HG02588 (cell line): Measurements from ENCODE around the gene MIDN.

Experiments
- ATAC-seq: cut with Tn5 transposase; IDR thresholded peaks from one replicate; pipeline ENCODE4 v1.9.1; 2021; ENCODE audit warnings: mild to moderate bottlenecking, moderate library complexity; ENCODE audit not compliant: unreplicated experiment

MIDN gene

DNA sequence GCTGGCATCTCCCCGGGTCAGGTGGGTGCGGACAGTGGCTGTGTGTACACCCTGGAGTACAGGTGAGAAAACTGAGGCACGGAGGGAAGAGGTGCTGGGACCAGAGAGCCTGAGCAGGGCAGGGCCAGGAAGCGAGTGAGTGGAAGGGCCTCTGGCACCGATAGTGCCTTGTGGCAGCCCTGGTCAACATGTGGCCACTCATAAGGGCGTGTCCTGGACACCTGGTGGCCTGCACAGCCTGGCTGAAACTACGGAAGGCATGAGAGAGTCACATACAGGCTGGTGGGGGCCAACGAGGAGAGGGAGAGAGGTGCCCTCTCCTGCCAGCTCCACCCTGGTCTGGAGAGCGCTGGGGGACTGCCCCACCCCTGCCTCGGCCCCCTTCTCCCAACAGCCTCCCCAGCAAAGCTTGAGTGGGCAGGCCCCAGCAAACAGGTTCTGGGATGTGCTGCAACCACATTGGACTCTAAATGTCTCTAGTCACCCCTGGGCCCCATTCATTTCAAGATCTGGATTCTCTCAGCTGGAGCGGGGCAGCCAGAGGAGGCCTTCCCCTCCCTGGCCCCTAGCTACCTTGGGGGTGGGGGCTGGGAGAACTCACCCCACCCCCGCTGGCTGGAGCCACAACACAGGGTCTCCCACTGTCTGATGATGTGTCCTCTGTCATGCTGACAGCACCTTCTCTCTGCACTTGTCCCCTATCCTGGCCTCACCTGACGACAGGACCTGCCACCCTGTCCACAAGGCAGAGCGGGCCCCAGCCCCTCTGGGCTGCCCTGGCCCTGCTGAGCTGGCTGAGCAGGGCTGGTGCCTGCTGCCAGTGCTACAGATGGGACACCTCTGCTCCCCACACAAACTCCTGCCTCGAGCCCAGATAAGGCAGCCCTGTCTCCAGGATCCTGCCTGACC is 16.4 kb upstream of the MIDN start:
- no peak for ATAC-seq

DNA sequence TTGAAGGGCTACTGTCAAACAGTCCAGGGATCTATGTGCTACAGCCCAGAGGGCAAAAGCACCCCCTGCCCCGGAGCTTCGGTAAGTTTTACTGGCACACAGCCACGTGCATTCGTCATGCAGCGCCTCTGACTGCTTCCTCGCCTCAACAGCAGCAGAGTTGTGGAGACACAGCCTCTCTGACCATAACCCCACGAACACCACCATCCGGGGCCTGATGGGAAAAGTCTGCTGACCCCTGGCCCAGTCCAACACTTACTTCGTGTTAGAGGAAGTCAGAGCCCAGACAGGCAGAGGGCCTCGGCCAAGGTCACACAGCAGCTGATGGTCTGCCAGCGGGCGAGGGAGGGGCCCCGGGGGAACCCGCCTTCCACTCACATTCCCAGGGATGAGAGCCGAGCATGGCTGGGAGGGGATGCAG is 15.7 kb upstream of the MIDN start:
- no peak for ATAC-seq

DNA sequence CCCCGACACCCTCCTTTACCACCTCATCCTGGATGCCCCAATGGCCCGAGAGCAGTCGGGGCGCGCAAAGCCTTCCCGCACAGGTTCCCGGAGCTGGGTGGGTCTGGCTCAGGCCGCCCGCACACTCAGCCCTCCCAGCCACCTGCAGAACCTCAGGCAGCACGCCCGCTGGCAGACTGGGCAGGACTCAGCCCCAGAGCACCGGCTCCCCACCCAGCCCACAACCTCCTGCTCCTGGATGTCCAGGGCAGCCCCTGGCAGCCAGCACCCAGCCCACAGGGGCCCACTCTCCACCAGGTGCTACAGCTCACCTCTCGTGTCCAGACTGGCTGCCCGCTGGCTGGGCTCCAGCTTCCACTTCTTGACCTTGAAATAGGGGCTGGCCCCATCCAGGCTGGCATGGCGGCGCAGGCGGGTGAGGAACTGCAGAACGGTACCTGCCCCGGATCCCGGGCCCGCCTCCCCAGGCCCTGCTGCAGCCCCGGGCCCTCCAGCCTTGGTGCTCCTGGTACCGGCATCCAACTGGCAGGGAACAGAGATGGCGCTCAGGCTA is 15.2 kb upstream of the MIDN start:
- ATAC-seq = no peak

DNA sequence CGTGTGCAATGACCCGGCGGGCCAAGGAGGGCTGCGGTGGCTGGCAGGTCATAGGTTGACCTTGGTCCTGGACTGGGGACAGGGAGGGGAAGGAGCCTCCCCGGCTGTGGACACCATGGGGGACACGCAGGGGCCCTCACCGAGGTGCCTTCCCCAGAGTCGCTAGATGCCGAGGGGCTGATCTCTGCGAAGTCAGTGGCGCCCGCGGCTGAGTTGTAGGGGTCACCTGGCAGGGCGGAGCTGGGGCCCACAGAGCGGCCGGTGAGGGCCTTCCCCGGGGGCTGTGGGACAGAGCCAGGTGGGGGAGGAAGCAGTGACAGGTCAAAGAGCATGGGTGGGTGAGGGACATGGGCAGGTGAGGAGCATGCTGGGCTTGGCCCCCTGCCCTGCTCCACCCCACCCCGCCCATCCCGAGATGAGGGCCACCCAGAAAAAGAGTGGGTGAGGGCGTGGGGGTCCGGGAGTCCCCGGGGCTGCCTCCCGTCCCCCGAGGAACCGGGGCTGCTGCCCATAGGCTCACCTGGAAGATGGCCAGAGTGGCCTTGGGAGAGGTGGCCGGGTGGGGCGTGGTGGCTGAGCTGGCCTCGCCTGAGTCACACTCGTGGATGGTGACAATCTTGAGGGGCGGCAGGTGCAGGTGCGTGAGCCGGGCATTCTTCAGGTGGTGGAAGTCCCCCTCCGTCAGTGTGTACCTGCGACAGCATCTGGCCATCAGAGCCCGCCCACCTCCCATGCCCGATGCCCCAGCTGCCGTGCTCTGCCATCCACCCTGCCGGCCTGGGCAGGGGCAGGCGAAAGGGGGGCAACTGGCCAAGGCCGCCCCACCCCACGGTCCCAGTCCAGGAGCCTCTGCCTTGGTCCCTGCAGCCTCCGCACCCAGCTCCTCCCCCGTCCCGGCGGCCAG is 14.1 kb upstream of the MIDN start:
- no peak for ATAC-seq

DNA sequence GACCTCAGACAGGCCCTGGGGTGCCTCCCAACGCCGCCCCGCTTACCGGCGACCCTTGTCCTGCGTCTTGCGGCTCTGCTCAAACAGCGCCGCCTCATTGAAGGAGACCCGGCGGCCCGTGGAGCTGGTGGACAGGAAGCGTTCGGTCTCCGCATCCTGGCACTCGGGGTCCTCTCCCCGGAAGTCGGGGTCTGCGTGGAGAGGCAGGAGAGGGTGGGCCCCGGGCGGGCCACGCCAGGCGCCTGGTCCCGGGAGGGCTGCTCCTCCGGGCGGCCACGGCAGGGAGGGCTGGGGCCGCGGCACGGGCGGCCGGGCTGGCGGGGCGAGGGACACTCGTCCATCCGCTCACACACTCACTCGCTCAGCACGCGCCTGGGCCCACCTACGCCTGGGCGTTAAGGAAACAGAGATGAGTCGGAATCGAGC is 13.4 kb upstream of the MIDN start:
- ATAC-seq = no peak

DNA sequence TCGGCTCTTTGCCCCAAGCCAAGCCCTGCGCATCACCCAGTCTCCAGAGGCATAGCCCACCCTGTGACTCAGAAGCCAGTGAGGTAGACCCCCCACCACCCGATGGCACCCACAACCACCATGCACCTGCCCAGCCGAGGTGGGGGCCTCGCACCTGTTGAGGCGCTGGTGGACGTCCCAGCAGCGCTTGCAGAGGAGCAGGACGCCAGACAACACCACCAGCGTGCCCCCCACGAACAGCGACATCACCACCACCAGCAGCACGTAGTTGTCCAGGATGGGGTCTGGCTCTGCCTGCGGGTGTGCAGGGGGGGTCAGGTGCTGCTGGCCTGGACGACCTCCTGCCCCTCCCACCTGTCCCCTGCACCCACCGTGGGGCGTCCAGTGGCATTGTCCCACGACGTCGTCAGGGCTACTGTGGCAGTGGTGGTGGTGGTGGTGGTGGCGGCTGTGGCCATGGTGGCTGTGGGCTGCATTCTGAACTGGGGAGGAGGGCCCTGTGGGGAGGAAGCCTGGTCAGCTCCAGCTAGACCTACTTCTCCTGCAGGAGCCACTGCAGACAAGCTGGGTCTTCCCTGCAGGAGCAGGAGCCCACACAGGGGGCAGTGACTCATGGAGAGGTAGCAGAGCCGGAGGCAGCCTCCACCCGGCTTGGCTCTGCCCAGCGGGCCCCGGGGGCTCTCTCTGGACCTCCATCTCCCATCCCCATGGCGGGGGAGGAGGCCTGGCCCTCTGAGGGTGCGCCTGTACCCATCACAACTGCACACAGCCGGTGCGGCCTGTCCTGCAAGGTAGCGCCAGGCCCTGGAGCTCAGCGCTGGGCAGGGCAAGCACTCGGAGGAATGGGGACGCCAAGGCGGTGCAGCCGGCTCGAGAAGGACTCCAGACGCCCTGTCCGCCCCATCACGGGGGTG is 12.5 kb upstream of the MIDN start:
- no peak for ATAC-seq

DNA sequence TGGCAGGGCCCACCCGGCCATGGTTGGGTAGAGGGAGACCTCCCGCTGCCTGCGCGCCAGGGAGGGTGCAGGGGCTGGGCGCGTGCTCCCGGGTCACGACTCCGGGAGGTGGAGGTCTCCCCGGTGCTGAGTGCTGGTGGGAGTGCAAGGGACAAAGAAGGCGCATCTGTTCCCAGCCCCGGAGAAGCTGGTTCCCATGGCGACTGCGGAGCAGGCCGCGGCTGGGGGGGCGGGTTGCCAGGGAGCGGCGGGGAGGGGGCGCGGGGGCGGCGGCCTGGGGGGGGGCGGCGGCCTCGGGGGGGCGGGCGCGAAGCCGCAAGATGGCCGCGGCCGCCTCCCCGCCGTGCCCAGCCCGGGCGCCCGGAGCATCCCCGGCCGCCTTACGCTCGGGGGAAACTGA is 11.8 kb upstream of the MIDN start:
- no peak for ATAC-seq

DNA sequence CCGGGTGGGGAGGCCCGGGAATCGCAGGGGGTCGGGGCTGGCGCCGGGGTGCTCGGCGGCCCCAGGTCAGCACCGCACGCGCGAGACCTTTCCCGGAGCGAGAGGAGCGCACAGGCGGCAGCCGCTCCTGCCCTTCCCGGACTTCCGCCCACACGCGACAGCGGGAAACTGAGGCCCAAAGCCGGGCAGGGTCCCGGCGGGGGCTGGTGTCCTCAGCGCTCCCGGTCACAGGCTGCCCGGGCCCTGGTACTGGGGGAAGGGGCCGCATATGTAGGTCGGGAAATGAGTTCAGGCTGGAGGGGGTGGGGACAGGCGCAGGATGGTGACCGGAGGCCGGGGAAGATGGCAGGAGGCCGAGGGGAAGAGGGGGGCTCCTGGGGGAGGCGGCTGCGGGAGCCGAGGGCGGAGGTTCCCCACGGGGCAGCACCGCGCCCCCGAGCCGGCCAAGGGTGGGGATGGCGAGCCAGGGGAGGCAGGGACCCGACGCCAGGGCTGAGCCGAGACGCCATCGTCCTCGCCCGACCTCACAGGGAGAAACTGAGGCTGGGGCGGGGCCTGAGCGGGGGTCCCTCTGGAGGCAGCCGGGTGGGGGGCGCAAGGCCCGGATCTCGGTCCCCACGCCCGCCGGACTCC is 11.2 kb upstream of the MIDN start:
- no peak for ATAC-seq

DNA sequence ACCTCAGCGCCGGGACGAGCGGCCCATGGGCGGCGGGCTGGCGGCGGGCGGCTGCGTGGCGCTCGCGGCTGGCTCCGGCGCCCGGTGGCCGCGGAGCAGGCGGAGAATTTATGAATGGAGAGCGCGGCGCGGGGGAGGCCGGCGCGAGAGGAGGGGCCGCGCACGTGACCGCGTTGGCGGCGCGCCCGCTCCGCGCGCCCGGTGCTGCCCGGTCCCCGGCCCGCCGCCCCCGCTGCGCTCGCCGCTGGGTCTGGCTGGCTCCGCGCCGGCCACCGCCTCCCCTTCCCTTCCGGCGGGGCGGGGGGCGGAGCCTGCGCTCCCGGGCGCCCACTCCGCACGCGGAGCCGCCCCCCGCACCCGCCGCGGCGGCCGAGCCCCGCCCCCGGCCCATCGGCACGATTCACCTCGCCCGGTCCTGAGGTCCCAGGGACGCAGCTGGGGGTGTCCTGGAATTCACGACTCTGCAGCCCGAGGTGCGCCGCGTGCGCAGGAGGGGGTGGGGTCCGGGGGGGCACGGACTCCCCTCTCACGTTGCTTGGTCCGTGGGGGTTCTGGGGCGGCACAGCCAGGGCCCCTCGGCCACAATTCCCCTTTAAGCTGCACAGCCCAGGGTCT is 10.5 kb upstream of the MIDN start, which contains the start of gene CBARP:
Gene CBARP (minus strand): TSS at position 252 of the 615 bp plus-strand sequence. CDS start 1,905 bp downstream, outside the sequence.
- ATAC-seq = no peak

DNA sequence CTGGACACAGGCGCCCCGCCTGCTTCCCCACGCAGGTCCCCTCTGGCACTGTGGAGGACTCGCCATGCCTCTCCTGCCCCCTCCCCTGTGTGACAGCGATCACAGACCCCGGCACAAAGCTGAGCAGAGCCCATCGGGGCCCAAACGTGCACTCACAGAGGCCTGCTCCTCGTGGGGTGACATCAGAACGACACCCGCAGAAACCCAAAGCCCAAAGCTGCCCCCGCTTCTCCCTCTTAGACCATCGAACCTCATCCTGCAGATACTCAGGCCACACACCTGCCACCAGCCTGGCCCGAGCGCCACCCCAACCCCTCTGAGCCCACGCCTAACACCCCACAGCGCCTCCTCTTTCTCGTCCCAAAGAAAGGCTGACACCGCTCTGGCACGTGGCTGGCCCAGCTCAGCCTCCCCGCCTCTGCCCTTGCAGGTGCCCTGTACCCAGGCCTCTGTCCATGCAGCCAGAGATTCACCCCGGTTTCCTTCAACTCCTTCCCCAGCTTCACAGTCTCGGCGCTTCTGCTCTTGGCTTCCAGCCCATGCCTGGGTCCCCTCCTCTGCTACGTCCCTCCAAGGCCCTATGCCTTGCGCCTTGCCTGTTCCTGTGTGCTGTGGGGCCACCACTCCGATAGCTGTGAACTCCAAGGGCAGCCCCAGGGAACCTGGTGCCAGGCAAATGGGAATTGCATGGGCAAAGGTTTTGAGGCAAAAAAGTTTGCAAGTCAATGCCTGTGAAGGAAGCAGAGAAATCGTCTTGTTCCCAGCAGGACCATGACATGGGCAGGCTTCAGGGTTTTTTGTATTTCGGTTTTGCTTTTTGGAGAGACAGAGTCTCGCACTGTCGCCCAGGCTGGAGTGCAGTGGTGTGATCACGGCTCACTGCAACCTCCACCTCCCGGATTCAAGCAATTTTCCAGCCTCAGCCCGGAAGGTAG is 9.7 kb upstream of the MIDN start:
- ATAC-seq = no peak

DNA sequence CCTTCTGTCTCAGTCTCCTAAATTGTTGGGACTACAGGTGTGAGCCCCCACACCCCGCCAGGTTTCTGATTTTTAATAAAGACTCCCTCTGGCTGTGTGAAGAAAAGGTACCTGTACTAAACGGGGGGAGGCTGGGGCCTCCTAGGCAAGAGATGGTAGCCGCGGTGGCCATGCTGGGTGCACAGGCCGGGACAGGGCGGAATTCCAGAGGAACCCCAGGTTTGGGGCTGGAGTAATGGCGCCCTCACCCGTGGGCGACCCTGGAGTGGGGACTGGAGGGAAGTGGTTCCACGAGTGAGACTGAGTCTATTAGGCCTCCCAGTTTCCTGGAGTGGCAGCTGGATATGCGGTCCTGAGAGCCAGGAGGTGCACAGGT is 9.0 kb upstream of the MIDN start:
- ATAC-seq = no peak

DNA sequence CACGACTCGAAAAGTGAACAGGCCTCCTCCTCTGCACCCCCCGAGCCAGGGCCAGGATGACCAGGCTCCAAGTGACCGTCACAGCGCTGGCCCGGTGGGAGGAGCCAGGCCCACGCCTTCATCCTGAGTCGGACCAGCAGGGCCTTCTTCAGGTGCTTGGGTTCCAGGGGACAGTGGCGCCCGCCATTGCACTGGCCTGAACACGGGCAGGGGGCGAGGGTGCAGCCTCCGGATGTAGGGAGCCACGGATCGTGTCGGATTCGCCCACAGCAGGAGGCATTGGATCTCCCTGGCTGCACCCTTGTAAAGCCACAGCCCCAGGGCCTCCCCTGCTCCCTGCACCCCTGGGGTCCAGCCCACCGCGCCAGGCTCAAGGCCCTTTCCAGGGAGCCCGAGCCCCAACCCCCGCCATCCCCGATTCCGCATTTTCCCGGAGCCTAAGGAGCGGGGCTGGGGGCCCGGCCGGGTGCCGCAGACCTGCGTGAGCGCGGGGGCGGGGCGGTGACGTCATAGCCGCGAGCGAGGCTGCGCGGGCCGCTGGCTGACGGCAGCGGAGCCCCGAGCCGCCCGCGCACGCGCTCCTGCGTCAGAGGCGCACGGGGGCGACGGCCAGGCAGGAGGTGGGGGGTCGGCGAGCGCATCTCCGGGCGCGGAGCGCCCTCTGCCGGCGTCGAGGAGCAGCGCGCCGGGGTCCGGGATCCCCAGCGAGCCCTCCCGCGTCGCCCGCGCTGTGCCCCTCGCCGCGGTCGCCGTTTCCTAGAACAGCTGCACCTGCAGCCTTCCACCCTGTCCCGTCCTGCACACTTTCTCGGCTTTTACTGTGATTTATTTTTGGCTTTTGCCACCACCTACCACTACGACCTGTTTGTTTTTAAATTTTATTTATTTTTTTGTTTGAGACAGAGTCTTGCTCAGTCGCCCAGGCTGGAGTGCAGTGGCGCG is 8.3 kb upstream of the MIDN start:
- ATAC-seq = no peak

DNA sequence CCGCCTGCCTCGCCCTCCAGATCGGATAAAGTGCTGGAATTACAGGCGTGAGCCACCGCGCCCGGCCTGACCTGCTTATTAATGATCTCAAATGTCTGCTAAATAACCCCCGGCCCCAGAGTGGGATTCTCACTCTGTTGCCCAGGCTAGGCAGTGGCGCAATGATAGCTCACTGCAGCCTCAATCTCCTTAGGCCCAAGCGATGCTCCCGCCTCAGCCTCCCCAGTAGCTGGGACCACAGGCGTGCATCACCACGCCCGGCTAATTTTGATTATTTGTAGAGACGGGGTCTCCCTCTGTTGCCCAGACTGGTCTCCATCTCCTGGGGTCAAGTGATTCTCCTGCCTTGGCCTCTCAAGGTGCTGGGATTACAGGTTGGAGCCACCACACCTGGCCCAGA is 7.5 kb upstream of the MIDN start:
- ATAC-seq = no peak

DNA sequence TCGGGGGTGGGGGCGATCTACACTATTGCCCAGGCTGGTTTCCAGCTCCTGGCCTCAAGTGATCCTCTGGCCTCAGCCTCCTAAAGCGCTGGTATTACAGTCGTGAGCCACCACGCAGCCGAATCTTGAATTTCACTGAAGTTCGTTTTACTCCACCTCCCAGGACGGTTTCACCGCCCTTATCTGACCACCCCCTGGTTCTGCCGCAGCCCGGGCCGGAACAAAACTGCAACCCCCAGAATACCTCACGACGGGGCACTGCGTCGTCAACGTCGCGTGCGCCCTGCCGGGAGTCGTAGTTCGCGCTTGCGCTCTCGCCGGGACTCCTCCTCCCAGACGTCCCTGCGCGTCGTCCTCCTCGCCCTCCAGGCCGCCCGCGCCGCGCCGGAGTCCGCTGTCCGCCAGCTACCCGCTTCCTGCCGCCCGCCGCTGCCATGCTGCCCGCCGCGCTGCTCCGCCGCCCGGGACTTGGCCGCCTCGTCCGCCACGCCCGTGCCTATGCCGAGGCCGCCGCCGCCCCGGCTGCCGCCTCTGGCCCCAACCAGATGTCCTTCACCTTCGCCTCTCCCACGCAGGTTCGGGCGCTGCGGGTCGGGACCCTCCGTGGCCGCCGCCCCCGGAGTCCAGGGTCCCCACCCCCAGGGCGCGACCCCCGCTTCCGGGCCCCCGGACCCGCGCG is 6.8 kb upstream of the MIDN start, which contains the start of gene ATP5F1D:
Gene ATP5F1D (plus strand): TSS at position 335 of the 679 bp plus-strand sequence. CDS start 100 bp downstream, at position 435.
- peak; percentile 36 for ATAC-seq

DNA sequence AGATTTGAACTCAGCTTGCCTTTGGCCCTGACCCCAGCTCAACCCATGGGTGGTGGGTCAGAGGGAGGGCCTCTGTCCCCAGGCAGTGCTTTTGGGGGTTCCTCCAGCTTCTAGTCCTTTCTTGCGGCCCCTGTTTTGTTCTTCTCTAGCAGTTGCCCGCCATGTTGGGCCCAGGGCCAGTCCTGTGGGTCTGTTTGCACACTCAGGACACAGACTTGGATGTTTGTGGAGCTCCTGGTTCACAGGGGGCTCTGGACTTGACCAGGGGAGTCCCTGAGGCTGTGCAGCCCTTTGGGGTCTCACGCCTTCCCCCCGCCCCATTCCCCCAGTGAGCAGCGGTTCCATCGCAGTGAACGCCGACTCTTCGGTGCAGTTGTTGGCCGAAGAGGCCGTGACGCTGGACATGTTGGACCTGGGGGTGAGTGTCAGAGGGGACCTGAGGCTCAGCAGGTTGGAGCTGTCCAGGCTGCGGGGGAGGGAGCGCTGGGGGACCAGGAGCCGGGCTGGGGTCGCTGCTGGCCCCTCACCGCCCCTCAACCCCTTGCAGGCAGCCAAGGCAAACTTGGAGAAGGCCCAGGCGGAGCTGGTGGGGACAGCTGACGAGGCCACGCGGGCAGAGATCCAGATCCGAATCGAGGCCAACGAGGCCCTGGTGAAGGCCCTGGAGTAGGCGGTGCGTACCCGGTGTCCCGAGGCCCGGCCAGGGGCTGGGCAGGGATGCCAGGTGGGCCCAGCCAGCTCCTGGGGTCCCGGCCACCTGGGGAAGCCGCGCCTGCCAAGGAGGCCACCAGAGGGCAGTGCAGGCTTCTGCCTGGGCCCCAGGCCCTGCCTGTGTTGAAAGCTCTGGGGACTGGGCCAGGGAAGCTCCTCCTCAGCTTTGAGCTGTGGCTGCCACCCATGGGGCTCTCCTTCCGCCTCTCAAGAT is 4.4 kb upstream of the MIDN start:
- ATAC-seq = no peak
